Activated CD4-positive, alpha-beta T cell treated with anti-CD3 and anti-CD28 coated beads for 36 hours (primary cell): Measurements from ENCODE around the gene PDLIM5. TPM values are rescaled to one million over a fixed set of nuclear protein-coding genes. Genes with fewer than 3 reads are reported as not detected.

ENCODE experiments used
- ATAC-seq: fragments of 200-7000 bp; cut with Tn5 transposase; one replicate; pipeline ENCODE4 v1.10.0; 2021; ENCODE audit warnings: mild to moderate bottlenecking, moderate library complexity
- CTCF ChIA-PET: fragments of 350-600 bp; sonication (Branson Sonifier 250); formaldehyde crosslinking; loops from one replicate; lab custom pipeline; 2021; ENCODE audit warnings: antibody characterized with exemption; lab: Charles Lee
- POLR2A ChIA-PET: fragments of 350-600 bp; sonication (Branson Sonifier 250); formaldehyde crosslinking; loops from one replicate; lab custom pipeline; 2021; ENCODE audit warnings: antibody characterized with exemption, inconsistent platforms; lab: Charles Lee
- DNase-seq: peaks from one replicate; pipeline ENCODE4 v3.0.0-alpha.2; 2020
- H3K27ac Mint-ChIP-seq: one replicate; pipeline ENCODE4 v1.8.0; 2021; ENCODE audit warnings: mixed read lengths
- H3K27me3 Mint-ChIP-seq: one replicate; pipeline ENCODE4 v1.8.0; 2021; ENCODE audit warnings: mixed read lengths
- H3K36me3 Mint-ChIP-seq: one replicate; pipeline ENCODE4 v1.8.0; 2021; ENCODE audit warnings: low read depth, mixed read lengths
- H3K4me1 Mint-ChIP-seq: one replicate; pipeline ENCODE4 v1.8.0; 2021; ENCODE audit warnings: mixed read lengths
- H3K4me3 Mint-ChIP-seq: one replicate; pipeline ENCODE4 v1.8.0; 2021; ENCODE audit warnings: mild to moderate bottlenecking, moderate library complexity, mixed read lengths
- H3K9me3 Mint-ChIP-seq: one replicate; pipeline ENCODE4 v1.8.0; 2021; ENCODE audit warnings: low read depth, mixed read lengths
- intact Hi-C, 2 experiments: fragments of 100-400 bp; cut with DNase I in 1 of 2; cut with micrococcal nuclease in 1 of 2; formaldehyde crosslinking; loops; one replicate each; pipeline versions ENCODE4 v1.14.2 to v1.15.1; 2022 to 2024; cut with DNase I, micrococcal nuclease
- total RNA-seq, 2 experiments: library from RNA; stranded (reverse); gene quantifications; one replicate each; pipeline ENCODE4 v1.2.3, GENCODE V29; 2021

PDLIM5 gene
- total RNA-seq, 2 experiments from 2014 or later: 25.9 to 34.3 TPM

- intact Hi-C loops: no loop called here
- Mint-ChIP-seq H3K27me3 (peaks cover 12% of the 10 kb centered on the region), H3K27ac (no peak overlapping the region), H3K9me3 (no peaks in the 10 kb centered on the region), H3K36me3 (no peaks in the 10 kb centered on the region), H3K4me3 (no peak overlapping the region), H3K4me1 (peaks cover 16% of the 10 kb centered on the region)
- ChIA-PET CTCF (interaction anchor here (0.6 kb wide), 1 partner anchor 11 kb away, joined by 3 read pairs; no protein-coding TSS in a partner anchor), POLR2A (no interaction called here)
- ATAC-seq: no peak
- DNase-seq: no peak
Observed at GRCh38 chr4:94448815-94449375, 2.8 kb upstream of the PDLIM5 start.

- intact Hi-C loops: loop anchor here (1.0 to 5.0 kb wide), 6 partner anchors 44 to 244 kb away; partner anchors contain the start of gene SMARCAD1 (in 1 of the 2)
- H3K4me1 Mint-ChIP-seq: peaks cover 23% of the 10 kb centered on the region
- H3K27me3 Mint-ChIP-seq: peaks cover 12% of the 10 kb centered on the region
- no peak overlapping the region for H3K27ac Mint-ChIP-seq
- ATAC-seq: no peak
- no peak for DNase-seq
- CTCF ChIA-PET: interaction anchor here (1.2 to 1.5 kb wide), 2 partner anchors 44 to 146 kb away, joined by 3 to 4 read pairs; no protein-coding TSS in a partner anchor
- H3K36me3 Mint-ChIP-seq: peaks cover 4% of the 10 kb centered on the region
- H3K4me3 Mint-ChIP-seq: peak overlapping the region; percentile 84
- H3K9me3 Mint-ChIP-seq: no peaks in the 10 kb centered on the region
- POLR2A ChIA-PET: interaction anchor here (0.5 kb wide), 1 partner anchor 13 kb away, joined by 4 read pairs; no protein-coding TSS in a partner anchor
Observed at GRCh38 chr4:94451051-94451694, 569 bp upstream of the PDLIM5 start.

GRCh38 chr4:94452476-94453371 lies 982 bp downstream of the PDLIM5 start:
- peak overlapping the region; percentile 84 for H3K4me3 Mint-ChIP-seq
- peaks cover 27% of the 10 kb centered on the region for H3K4me1 Mint-ChIP-seq
- ChIA-PET CTCF (interaction anchor here (0.6 to 1.5 kb wide), 4 partner anchors 15 to 144 kb away, joined by 3 to 4 read pairs (median 3); no protein-coding TSS in a partner anchor), POLR2A (interaction anchor here (0.7 kb wide), 1 partner anchor 10 kb away, joined by 5 read pairs; no protein-coding TSS in a partner anchor)
- H3K27ac Mint-ChIP-seq: peak overlapping the region; percentile 34
- H3K27me3 Mint-ChIP-seq: peaks cover 5% of the 10 kb centered on the region
- DNase-seq (peak; percentile 39), ATAC-seq (no peak)
- intact Hi-C loops: loop anchor here in 1 of 2 experiments (5.0 kb wide), 2 partner anchors 55 to 145 kb away; no protein-coding TSS in a partner anchor
- no peaks in the 10 kb centered on the region for H3K9me3 Mint-ChIP-seq
- peaks cover 8% of the 10 kb centered on the region for H3K36me3 Mint-ChIP-seq

GRCh38 chr4:94453391-94453963 lies 1.7 kb downstream of the PDLIM5 start:
- no peak for DNase-seq
- ChIA-PET POLR2A (no interaction called here), CTCF (interaction anchor here (1.3 kb wide), 1 partner anchor 142 kb away, joined by 4 read pairs; no protein-coding TSS in a partner anchor)
- intact Hi-C loops: loop anchor here in 1 of 2 experiments (5.0 kb wide), 2 partner anchors 54 to 144 kb away; no protein-coding TSS in a partner anchor
- Mint-ChIP-seq H3K4me1 (peaks cover 29% of the 10 kb centered on the region), H3K4me3 (peak overlapping the region; percentile 84), H3K27ac (no peak overlapping the region), H3K36me3 (peaks cover 9% of the 10 kb centered on the region), H3K9me3 (no peaks in the 10 kb centered on the region), H3K27me3 (peaks cover 5% of the 10 kb centered on the region)
- no peak for ATAC-seq

- ChIA-PET POLR2A (no interaction called here), CTCF (interaction anchor here (0.6 to 0.8 kb wide), 2 partner anchors 40 to 94 kb away, joined by 3 read pairs; no protein-coding TSS in a partner anchor)
- no peaks in the 10 kb centered on the region for H3K9me3 Mint-ChIP-seq
Observed at GRCh38 chr4:94454405-94454804, 2.7 kb downstream of the PDLIM5 start.

GRCh38 chr4:94455081-94455480 lies 3.3 kb downstream of the PDLIM5 start:
- intact Hi-C loops: no loop called here
- no peak for DNase-seq
- Mint-ChIP-seq H3K27ac (no peak overlapping the region), H3K27me3 (no peaks in the 10 kb centered on the region), H3K36me3 (peaks cover 9% of the 10 kb centered on the region), H3K4me1 (peaks cover 37% of the 10 kb centered on the region), H3K9me3 (no peaks in the 10 kb centered on the region), H3K4me3 (no peak overlapping the region)
- ChIA-PET CTCF (interaction anchor here (0.6 kb wide), 1 partner anchor 93 kb away, joined by 3 read pairs; no protein-coding TSS in a partner anchor), POLR2A (interaction anchor here (0.6 kb wide), 1 partner anchor 1795 kb away, joined by 6 read pairs; no protein-coding TSS in a partner anchor)
- ATAC-seq: no peak

More at GRCh38 chr4:94454405-94454804, 2.7 kb downstream of the PDLIM5 start:
- no peak for DNase-seq
- no peak for ATAC-seq
- Mint-ChIP-seq H3K4me3 (no peak overlapping the region), H3K36me3 (peaks cover 9% of the 10 kb centered on the region), H3K27ac (no peak overlapping the region), H3K4me1 (peaks cover 33% of the 10 kb centered on the region), H3K27me3 (no peaks in the 10 kb centered on the region)
- intact Hi-C loops: loop anchor here in 1 of 2 experiments (5.0 kb wide), 2 partner anchors 53 to 143 kb away; no protein-coding TSS in a partner anchor

GRCh38 chr4:94457692-94458106 lies 6.0 kb downstream of the PDLIM5 start:
- POLR2A ChIA-PET: interaction anchor here (0.5 kb wide), 1 partner anchor 12 kb away, joined by 3 read pairs; no protein-coding TSS in a partner anchor
- H3K4me3 Mint-ChIP-seq: no peak overlapping the region
- no peaks in the 10 kb centered on the region for H3K9me3 Mint-ChIP-seq
- H3K4me1 Mint-ChIP-seq: peaks cover 33% of the 10 kb centered on the region
- H3K36me3 Mint-ChIP-seq: peaks cover 11% of the 10 kb centered on the region
- no peaks in the 10 kb centered on the region for H3K27me3 Mint-ChIP-seq
- intact Hi-C loops: no loop called here
- no peak for DNase-seq
- ATAC-seq: no peak
- CTCF ChIA-PET: no interaction called here
- H3K27ac Mint-ChIP-seq: no peak overlapping the region

GRCh38 chr4:94458682-94459081 lies 6.9 kb downstream of the PDLIM5 start:
- H3K4me1 Mint-ChIP-seq: peaks cover 26% of the 10 kb centered on the region
- ATAC-seq (no peak), DNase-seq (no peak)
- no peaks in the 10 kb centered on the region for H3K9me3 Mint-ChIP-seq
- H3K27ac Mint-ChIP-seq: no peak overlapping the region
- H3K36me3 Mint-ChIP-seq: peaks cover 11% of the 10 kb centered on the region
- intact Hi-C loops: no loop called here
- H3K4me3 Mint-ChIP-seq: no peak overlapping the region
- ChIA-PET CTCF (no interaction called here), POLR2A (interaction anchor here (0.7 kb wide), 1 partner anchor 16 kb away, joined by 4 read pairs; no protein-coding TSS in a partner anchor)
- no peaks in the 10 kb centered on the region for H3K27me3 Mint-ChIP-seq

GRCh38 chr4:94459462-94460161 lies 7.9 kb downstream of the PDLIM5 start:
- H3K4me1 Mint-ChIP-seq: peaks cover 22% of the 10 kb centered on the region
- no peaks in the 10 kb centered on the region for H3K9me3 Mint-ChIP-seq
- POLR2A ChIA-PET: no interaction called here
- intact Hi-C loops: no loop called here
- H3K36me3 Mint-ChIP-seq: peaks cover 11% of the 10 kb centered on the region
- no peak overlapping the region for H3K4me3 Mint-ChIP-seq
- ATAC-seq: no peak
- H3K27ac Mint-ChIP-seq: no peak overlapping the region
- CTCF ChIA-PET: interaction anchor here (0.7 kb wide), 1 partner anchor 11 kb away, joined by 3 read pairs; no protein-coding TSS in a partner anchor
- DNase-seq: no peak
- H3K27me3 Mint-ChIP-seq: no peaks in the 10 kb centered on the region

- intact Hi-C loops: no loop called here
- H3K4me1 Mint-ChIP-seq: peaks cover 18% of the 10 kb centered on the region
- CTCF ChIA-PET: no interaction called here
- DNase-seq: no peak
- no peak overlapping the region for H3K27ac Mint-ChIP-seq
- H3K4me3 Mint-ChIP-seq: no peak overlapping the region
- no peaks in the 10 kb centered on the region for H3K27me3 Mint-ChIP-seq
- no peaks in the 10 kb centered on the region for H3K9me3 Mint-ChIP-seq
- ATAC-seq: no peak
- POLR2A ChIA-PET: interaction anchor here (0.7 kb wide), 1 partner anchor 835 kb away, joined by 4 read pairs; no protein-coding TSS in a partner anchor
- peaks cover 7% of the 10 kb centered on the region for H3K36me3 Mint-ChIP-seq
Observed at GRCh38 chr4:94461506-94461905, 9.8 kb downstream of the PDLIM5 start.
